Measurements from ENCODE around the gene OR2A1.
"Not testable (repeated sequence)": the region's sequence is repeated elsewhere in the genome, so short reads cannot be mapped to it uniquely, and the experiment has no call there.

OR2A1 gene

GRCh38 chr7:144311872-144312469 is at the start of gene OR2A1:
TSS of gene OR2A1 (plus strand) at chr7:144312419. CDS start at chr7:144318125, 5,706 bp downstream.
- not testable (repeated sequence) for DNase-seq (ENCODE audit: low read depth in 3 of 3, low spot score in 1 of 3)

- not testable (repeated sequence) for DNase-seq (ENCODE audit: low read depth in 3 of 3, low spot score in 1 of 3)
Measured at GRCh38 chr7:144264692-144265091, 47.5 kb upstream of the OR2A1 start, which contains the start of gene OR2A7. TSS of gene OR2A7 (minus strand) at chr7:144264792. CDS start at chr7:144259628, 5,164 bp downstream.

- not testable (repeated sequence) for DNase-seq (ENCODE audit: low read depth in 3 of 3, low spot score in 1 of 3)
Measured at GRCh38 chr7:144269188-144269587, 43.0 kb upstream of the OR2A1 start, which contains the start of gene CTAGE8. TSS of gene CTAGE8 (minus strand) at chr7:144269288. CDS start at chr7:144269250, 38 bp downstream.

- DNase-seq (ENCODE audit: low read depth in 3 of 3, low spot score in 1 of 3), result not testable (repeated sequence)
Measured at GRCh38 chr7:144275281-144275680, 36.9 kb upstream of the OR2A1 start.

- not testable (repeated sequence) for DNase-seq (ENCODE audit: low read depth in 3 of 3, low spot score in 1 of 3)
Measured at GRCh38 chr7:144280010-144280409, 32.2 kb upstream of the OR2A1 start.

- DNase-seq (ENCODE audit: low read depth in 3 of 3, low spot score in 1 of 3), result not testable (repeated sequence)
Measured at GRCh38 chr7:144281981-144282380, 30.2 kb upstream of the OR2A1 start.

GRCh38 chr7:144282490-144282889 is 29.7 kb upstream of the OR2A1 start:
- DNase-seq (ENCODE audit: low read depth in 3 of 3, low spot score in 1 of 3), result not testable (repeated sequence)

GRCh38 chr7:144283716-144284115 is 28.5 kb upstream of the OR2A1 start:
- DNase-seq (ENCODE audit: low read depth in 3 of 3, low spot score in 1 of 3), result not testable (repeated sequence)

GRCh38 chr7:144287171-144287784 is 24.9 kb upstream of the OR2A1 start:
- not testable (repeated sequence) for DNase-seq (ENCODE audit: low read depth in 3 of 3, low spot score in 1 of 3)

GRCh38 chr7:144291607-144292006 is 20.6 kb upstream of the OR2A1 start:
- DNase-seq (ENCODE audit: low read depth in 3 of 3, low spot score in 1 of 3), result not testable (repeated sequence)

GRCh38 chr7:144292384-144293161 is 19.6 kb upstream of the OR2A1 start:
- DNase-seq (ENCODE audit: low read depth in 3 of 3, low spot score in 1 of 3), result not testable (repeated sequence)

- DNase-seq (ENCODE audit: low read depth in 3 of 3, low spot score in 1 of 3), result not testable (repeated sequence)
Measured at GRCh38 chr7:144293794-144294499, 18.3 kb upstream of the OR2A1 start.

GRCh38 chr7:144302578-144303303 is 9.5 kb upstream of the OR2A1 start:
- not testable (repeated sequence) for DNase-seq (ENCODE audit: low read depth in 3 of 3, low spot score in 1 of 3)

GRCh38 chr7:144303607-144304006 is 8.6 kb upstream of the OR2A1 start:
- not testable (repeated sequence) for DNase-seq (ENCODE audit: low read depth in 3 of 3, low spot score in 1 of 3)

- DNase-seq (ENCODE audit: low read depth in 3 of 3, low spot score in 1 of 3), result not testable (repeated sequence)
Measured at GRCh38 chr7:144305156-144305555, 7.1 kb upstream of the OR2A1 start.

GRCh38 chr7:144309702-144310101 is 2.5 kb upstream of the OR2A1 start:
- not testable (repeated sequence) for DNase-seq (ENCODE audit: low read depth in 3 of 3, low spot score in 1 of 3)

- not testable (repeated sequence) for DNase-seq (ENCODE audit: low read depth in 3 of 3, low spot score in 1 of 3)
Measured at GRCh38 chr7:144311218-144311617, 1.0 kb upstream of the OR2A1 start.

- DNase-seq (ENCODE audit: low read depth in 3 of 3, low spot score in 1 of 3), result not testable (repeated sequence)
Measured at GRCh38 chr7:144317537-144317936, 5.3 kb downstream of the OR2A1 start.

GRCh38 chr7:144319547-144319946 is 7.3 kb downstream of the OR2A1 start:
- DNase-seq (ENCODE audit: low read depth in 3 of 3, low spot score in 1 of 3), result not testable (repeated sequence)

- DNase-seq (ENCODE audit: low read depth in 3 of 3, low spot score in 1 of 3), result not testable (repeated sequence)
Measured at GRCh38 chr7:144321677-144322206, 9.5 kb downstream of the OR2A1 start.

Measured in stimulated activated CD4-positive, alpha-beta T cell treated with anti-CD3 and anti-CD28 coated beads, TNF-alpha, amount 100 ng/mL, for 1 hour (primary cell).